Panc1 (cell line): ENCODE data around the gene STK10. TPM values are rescaled to one million over a fixed set of nuclear protein-coding genes. Genes with fewer than 3 reads are reported as not detected.

ENCODE experiments used
- ATAC-seq: fragments of 200-7000 bp; cut with Tn5 transposase; 2 replicates; pipeline ENCODE4 v1.9.1; 2020; ENCODE audit warnings: mild to moderate bottlenecking, moderate library complexity
- BruUV-seq: library from RNA; stranded (reverse); fragments of 400-500 nt; replicated peaks from 2 replicates; lab custom pipeline; 2021; lab: Mats Ljungman, UMichigan
- CTCF ChIA-PET: fragments of 300-600 bp; sonication (Branson Sonifier 250); formaldehyde crosslinking; loops from one replicate; lab custom pipeline; 2022; ENCODE audit warnings: antibody characterized with exemption; lab: Charles Lee
- POLR2A ChIA-PET: fragments of 300-600 bp; sonication (Branson Sonifier 250); formaldehyde crosslinking; loops from one replicate; lab custom pipeline; 2022; ENCODE audit warnings: antibody characterized with exemption; lab: Charles Lee
- DNase-seq: peaks from one replicate; pipeline ENCODE4 v3.0.0-alpha.2; 2010; ENCODE audit warnings: low read depth, low spot score
- H3K27ac ChIP-seq: 2 replicates; pipeline ENCODE4 v1.5.1; 2011; ENCODE audit warnings: mild to moderate bottlenecking, low read length, inconsistent platforms
- H3K27me3 ChIP-seq: fragments of 200-500 bp; sonication (Bioruptor generic); 2 replicates; pipeline ENCODE4 v1.6.0; 2014; ENCODE audit warnings: low read length, inconsistent platforms; ENCODE audit not compliant: control insufficient read depth, insufficient read depth
- H3K36me3 ChIP-seq: fragments of 200-500 bp; sonication (Bioruptor generic); 2 replicates; pipeline ENCODE4 v1.5.1; 2014; ENCODE audit warnings: inconsistent platforms, mild to moderate bottlenecking, low read length, moderate library complexity; ENCODE audit not compliant: control insufficient read depth, insufficient read depth
- H3K4me1 ChIP-seq: 2 replicates; pipeline ENCODE4 v1.5.1; 2011; ENCODE audit warnings: inconsistent platforms, mild to moderate bottlenecking, low read length, moderate library complexity; ENCODE audit not compliant: control insufficient read depth, insufficient read depth
- H3K4me3 ChIP-seq, 2 experiments: 2 replicates each; pipeline ENCODE4 v1.5.1; 2011 to 2012; ENCODE audit warnings: low read depth in 2 of 2, low read length in 2 of 2, mild to moderate bottlenecking in 2 of 2, inconsistent platforms in 1 of 2, moderate library complexity in 1 of 2
- H3K9me3 ChIP-seq: fragments of 200-500 bp; sonication (Bioruptor generic); 2 replicates; pipeline ENCODE4 v1.5.1; 2014; ENCODE audit warnings: low read depth, mild to moderate bottlenecking, inconsistent platforms, low read length, moderate library complexity; ENCODE audit not compliant: control insufficient read depth, insufficient read depth
- POLR2AphosphoS5 ChIP-seq: IDR thresholded peaks from 2 replicates; pipeline ENCODE4 v1.6.1; 2012; ENCODE audit warnings: mild to moderate bottlenecking, low read depth, low read length, moderate library complexity
- SIN3A ChIP-seq: IDR thresholded peaks from 2 replicates; pipeline ENCODE4 v1.6.1; 2012; ENCODE audit warnings: low read depth, mild to moderate bottlenecking, low read length, moderate library complexity, borderline replicate concordance; ENCODE audit not compliant: insufficient read depth
- TCF7L2 ChIP-seq: IDR thresholded peaks from 2 replicates; pipeline ENCODE4 v1.6.1; 2011; ENCODE audit warnings: mild to moderate bottlenecking, low read depth, low read length, inconsistent platforms
- in situ Hi-C: cut with HindIII; loops from 2 replicates; pipeline ENCODE4 v1.10.0; 2016; ENCODE audit warnings: low sequenced_read_pairs, low pct_unique_long_range_greater_than_20kb
- intact Hi-C: fragments of 100-400 bp; cut with micrococcal nuclease; formaldehyde crosslinking; loops from one replicate; pipeline ENCODE4 v1.10.0; 2022; ENCODE audit not compliant: unreplicated experiment
- total RNA-seq: library from RNA; stranded (reverse); gene quantifications from one replicate; pipeline ENCODE4 v1.2.1, GENCODE V29; 2021; ENCODE audit not compliant: unreplicated experiment
- TF ChIP-seq, protein P1 (sequence below): fragments of 450-650 bp; IDR thresholded peaks from 2 replicates; pipeline ENCODE4 v1.5.1; 2017; ENCODE audit warnings: mild to moderate bottlenecking
- TF ChIP-seq, protein P2 (sequence below), 2 experiments: IDR thresholded peaks; 2 replicates each; pipeline ENCODE4 v1.6.1; 2011 to 2012; ENCODE audit warnings: low read depth in 2 of 2, control low read depth in 1 of 2, low read length in 1 of 2, mild to moderate bottlenecking in 1 of 2, moderate library complexity in 1 of 2; ENCODE audit not compliant: insufficient read depth in 1 of 2

STK10 gene
- total RNA-seq, 1 experiment from 2014 or later, result 34.9 TPM

DNA sequence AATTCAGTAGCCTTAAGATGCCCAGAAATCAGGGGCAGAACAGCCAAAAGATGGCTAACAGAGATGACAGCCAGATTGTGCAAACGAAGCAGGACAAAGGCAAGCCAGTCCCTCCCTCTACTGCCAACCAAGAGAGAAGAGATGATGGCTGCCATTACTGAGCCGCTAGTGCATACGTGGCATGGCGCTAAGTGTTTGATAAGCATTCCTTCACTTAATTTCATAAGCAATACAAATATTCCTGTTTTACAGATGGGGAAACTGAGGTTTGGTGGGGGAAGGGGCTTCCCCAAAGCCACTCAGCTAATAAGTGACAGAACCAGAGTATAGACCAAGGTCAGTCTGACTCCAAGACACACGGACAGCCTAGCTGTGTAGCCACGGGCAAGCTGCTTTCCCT lies 44.1 kb downstream of the STK10 start:
- ChIA-PET CTCF (interaction anchor here (0.7 kb wide), 1 partner anchor 45 kb away, joined by 3 read pairs; no protein-coding TSS in a partner anchor), POLR2A (no interaction called here)
- DNase-seq (no peak), ATAC-seq (no peak)
- H3K9me3 ChIP-seq, result no peaks in the 10 kb centered on the region
- H3K27me3 ChIP-seq, result no peaks in the 10 kb centered on the region
- H3K27ac ChIP-seq, result no peak overlapping the region
- no peaks in the 10 kb centered on the region for H3K36me3 ChIP-seq
- no TSS peak for BruUV-seq
- in situ Hi-C loops (no loop called here), intact Hi-C loops (no loop called here)
- TF ChIP-seq TCF7L2, result no peak
- TF ChIP-seq SIN3A, result no peak
- H3K4me1 ChIP-seq, result peaks cover 2% of the 10 kb centered on the region; the same call in 1 of the 2 replicates
- H3K4me3 ChIP-seq, result no peak overlapping the region

DNA sequence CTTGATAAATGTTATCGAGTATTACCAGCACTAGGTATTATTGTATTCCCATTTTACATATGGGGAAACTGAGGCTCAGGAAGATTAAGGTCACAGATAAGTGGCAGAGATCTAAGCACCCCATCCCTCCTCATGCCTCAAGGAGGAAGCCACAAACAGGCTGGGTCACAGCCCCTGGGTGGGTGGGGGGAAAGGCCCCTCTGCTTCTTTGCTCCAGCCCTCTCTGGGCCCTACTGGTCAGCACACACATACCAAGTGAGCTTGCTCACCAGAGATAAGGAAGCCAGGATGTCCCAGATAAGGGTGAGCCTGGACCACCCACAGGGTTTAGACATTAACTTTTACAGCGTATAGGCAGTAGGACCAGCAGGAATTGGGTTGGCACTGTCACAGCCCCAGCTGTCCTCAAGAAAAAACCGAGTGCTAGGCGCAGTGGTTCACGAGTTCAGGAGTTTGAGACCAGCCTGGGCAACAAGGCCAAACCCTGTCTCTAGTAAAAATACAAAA lies 45.3 kb downstream of the STK10 start:
- POLR2A ChIA-PET, result no interaction called here
- DNase-seq (no peak), ATAC-seq (no peak)
- Histone ChIP-seq H3K9me3 (no peaks in the 10 kb centered on the region), H3K4me3 (no peak overlapping the region), H3K4me1 (peaks cover 2% of the 10 kb centered on the region; the same call in 1 of the 2 replicates), H3K27ac (no peak overlapping the region), H3K36me3 (no peaks in the 10 kb centered on the region), H3K27me3 (no peaks in the 10 kb centered on the region)
- no peak for TF ChIP-seq TCF7L2
- no peak for TF ChIP-seq SIN3A
- TF ChIP-seq, protein P1, sequence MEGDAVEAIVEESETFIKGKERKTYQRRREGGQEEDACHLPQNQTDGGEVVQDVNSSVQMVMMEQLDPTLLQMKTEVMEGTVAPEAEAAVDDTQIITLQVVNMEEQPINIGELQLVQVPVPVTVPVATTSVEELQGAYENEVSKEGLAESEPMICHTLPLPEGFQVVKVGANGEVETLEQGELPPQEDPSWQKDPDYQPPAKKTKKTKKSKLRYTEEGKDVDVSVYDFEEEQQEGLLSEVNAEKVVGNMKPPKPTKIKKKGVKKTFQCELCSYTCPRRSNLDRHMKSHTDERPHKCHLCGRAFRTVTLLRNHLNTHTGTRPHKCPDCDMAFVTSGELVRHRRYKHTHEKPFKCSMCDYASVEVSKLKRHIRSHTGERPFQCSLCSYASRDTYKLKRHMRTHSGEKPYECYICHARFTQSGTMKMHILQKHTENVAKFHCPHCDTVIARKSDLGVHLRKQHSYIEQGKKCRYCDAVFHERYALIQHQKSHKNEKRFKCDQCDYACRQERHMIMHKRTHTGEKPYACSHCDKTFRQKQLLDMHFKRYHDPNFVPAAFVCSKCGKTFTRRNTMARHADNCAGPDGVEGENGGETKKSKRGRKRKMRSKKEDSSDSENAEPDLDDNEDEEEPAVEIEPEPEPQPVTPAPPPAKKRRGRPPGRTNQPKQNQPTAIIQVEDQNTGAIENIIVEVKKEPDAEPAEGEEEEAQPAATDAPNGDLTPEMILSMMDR, result no peak
- TF ChIP-seq, protein P2, sequence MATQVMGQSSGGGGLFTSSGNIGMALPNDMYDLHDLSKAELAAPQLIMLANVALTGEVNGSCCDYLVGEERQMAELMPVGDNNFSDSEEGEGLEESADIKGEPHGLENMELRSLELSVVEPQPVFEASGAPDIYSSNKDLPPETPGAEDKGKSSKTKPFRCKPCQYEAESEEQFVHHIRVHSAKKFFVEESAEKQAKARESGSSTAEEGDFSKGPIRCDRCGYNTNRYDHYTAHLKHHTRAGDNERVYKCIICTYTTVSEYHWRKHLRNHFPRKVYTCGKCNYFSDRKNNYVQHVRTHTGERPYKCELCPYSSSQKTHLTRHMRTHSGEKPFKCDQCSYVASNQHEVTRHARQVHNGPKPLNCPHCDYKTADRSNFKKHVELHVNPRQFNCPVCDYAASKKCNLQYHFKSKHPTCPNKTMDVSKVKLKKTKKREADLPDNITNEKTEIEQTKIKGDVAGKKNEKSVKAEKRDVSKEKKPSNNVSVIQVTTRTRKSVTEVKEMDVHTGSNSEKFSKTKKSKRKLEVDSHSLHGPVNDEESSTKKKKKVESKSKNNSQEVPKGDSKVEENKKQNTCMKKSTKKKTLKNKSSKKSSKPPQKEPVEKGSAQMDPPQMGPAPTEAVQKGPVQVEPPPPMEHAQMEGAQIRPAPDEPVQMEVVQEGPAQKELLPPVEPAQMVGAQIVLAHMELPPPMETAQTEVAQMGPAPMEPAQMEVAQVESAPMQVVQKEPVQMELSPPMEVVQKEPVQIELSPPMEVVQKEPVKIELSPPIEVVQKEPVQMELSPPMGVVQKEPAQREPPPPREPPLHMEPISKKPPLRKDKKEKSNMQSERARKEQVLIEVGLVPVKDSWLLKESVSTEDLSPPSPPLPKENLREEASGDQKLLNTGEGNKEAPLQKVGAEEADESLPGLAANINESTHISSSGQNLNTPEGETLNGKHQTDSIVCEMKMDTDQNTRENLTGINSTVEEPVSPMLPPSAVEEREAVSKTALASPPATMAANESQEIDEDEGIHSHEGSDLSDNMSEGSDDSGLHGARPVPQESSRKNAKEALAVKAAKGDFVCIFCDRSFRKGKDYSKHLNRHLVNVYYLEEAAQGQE (IDR thresholded peaks at IDR 0.05; ENCODE audit: insufficient read depth in 1 of 2, low read depth in 2 of 2, low read length in 1 of 2), result no peak
- no peak for TF ChIP-seq POLR2AphosphoS5
- in situ Hi-C loops (no loop called here), intact Hi-C loops (no loop called here)
- BruUV-seq, result no TSS peak
- CTCF ChIA-PET, result no interaction called here

DNA sequence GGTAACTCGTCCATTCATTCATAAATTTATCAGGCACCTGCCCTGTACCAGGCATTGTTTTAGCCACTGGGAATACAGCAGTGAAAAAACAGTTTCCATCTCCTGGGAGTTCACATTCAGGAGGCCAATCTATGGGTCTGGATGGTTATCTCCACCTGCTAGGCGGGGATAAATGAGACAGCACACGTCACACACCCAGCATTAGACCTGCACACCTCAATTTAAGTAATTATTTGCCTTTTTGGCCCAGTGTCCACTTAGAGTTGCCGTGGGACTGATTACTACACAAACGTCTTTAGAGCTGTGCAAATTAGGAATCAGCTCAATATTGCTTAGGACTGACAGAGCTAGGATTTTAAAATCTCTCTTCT lies 46.1 kb downstream of the STK10 start:
- intact Hi-C loops (no loop called here), in situ Hi-C loops (no loop called here)
- POLR2A ChIA-PET, result no interaction called here
- ATAC-seq (no peak), DNase-seq (no peak)
- BruUV-seq, result no TSS peak
- Histone ChIP-seq H3K9me3 (peaks cover 3% of the 10 kb centered on the region; the same call in 1 of the 2 replicates), H3K27me3 (no peaks in the 10 kb centered on the region), H3K27ac (no peak overlapping the region), H3K4me1 (peaks cover 2% of the 10 kb centered on the region; the same call in 1 of the 2 replicates), H3K4me3 (no peak overlapping the region), H3K36me3 (no peaks in the 10 kb centered on the region)
- no peak for TF ChIP-seq POLR2AphosphoS5
- no peak for TF ChIP-seq TCF7L2
- TF ChIP-seq SIN3A, result no peak
- TF ChIP-seq, protein P1, result no peak
- TF ChIP-seq, protein P2 (IDR thresholded peaks at IDR 0.05; ENCODE audit: insufficient read depth in 1 of 2, low read depth in 2 of 2, low read length in 1 of 2), result no peak
- CTCF ChIA-PET, result no interaction called here
